HG02798 (cell line): ENCODE results near the gene GDF2.

Experiments used
- ATAC-seq: cut with Tn5 transposase; IDR thresholded peaks from one replicate; pipeline ENCODE4 v1.9.1; 2021; ENCODE audit warnings: mild to moderate bottlenecking; ENCODE audit not compliant: unreplicated experiment, poor library complexity

GDF2 gene

GRCh38 chr10:47322300-47323061 lies at the start of gene GDF2:
GDF2 (plus strand) TSS chr10:47322454; CDS start chr10:47322669, 215 bp downstream.
- no peak for ATAC-seq

GRCh38 chr10:47276071-47276470 lies 46.2 kb upstream of the GDF2 start:
- no peak for ATAC-seq

- ATAC-seq = no peak
Observed at GRCh38 chr10:47276576-47277351, 45.5 kb upstream of the GDF2 start.

GRCh38 chr10:47277352-47278151 lies 44.7 kb upstream of the GDF2 start:
- no peak for ATAC-seq

- no peak for ATAC-seq
Observed at GRCh38 chr10:47278152-47278473, 44.1 kb upstream of the GDF2 start.

- ATAC-seq = no peak
Observed at GRCh38 chr10:47278720-47279119, 43.5 kb upstream of the GDF2 start.

GRCh38 chr10:47279276-47279675 lies 43.0 kb upstream of the GDF2 start:
- ATAC-seq = no peak

- no peak for ATAC-seq
Observed at GRCh38 chr10:47282005-47282656, 40.1 kb upstream of the GDF2 start.

GRCh38 chr10:47282657-47283018 lies 39.6 kb upstream of the GDF2 start:
- no peak for ATAC-seq

GRCh38 chr10:47283101-47283630 lies 39.1 kb upstream of the GDF2 start:
- ATAC-seq = no peak

- no peak for ATAC-seq
Observed at GRCh38 chr10:47283848-47284247, 38.4 kb upstream of the GDF2 start.

GRCh38 chr10:47285381-47286115 lies 36.7 kb upstream of the GDF2 start:
- no peak for ATAC-seq

GRCh38 chr10:47286116-47286505 lies 36.1 kb upstream of the GDF2 start:
- no peak for ATAC-seq

GRCh38 chr10:47286591-47287315 lies 35.5 kb upstream of the GDF2 start:
- ATAC-seq = no peak

- ATAC-seq = no peak
Observed at GRCh38 chr10:47287365-47287802, 34.9 kb upstream of the GDF2 start.

GRCh38 chr10:47287805-47288204 lies 34.4 kb upstream of the GDF2 start:
- ATAC-seq = no peak

- no peak for ATAC-seq
Observed at GRCh38 chr10:47288236-47288635, 34.0 kb upstream of the GDF2 start.

- ATAC-seq = no peak
Observed at GRCh38 chr10:47288916-47289495, 33.2 kb upstream of the GDF2 start.

- no peak for ATAC-seq
Observed at GRCh38 chr10:47289921-47290320, 32.3 kb upstream of the GDF2 start.
